ENCODE results near the gene MYO18A.
"Not testable (repeated sequence)": the region's sequence is repeated elsewhere in the genome, so short reads cannot be mapped to it uniquely, and the experiment has no call there.

GRCh38 chr17:29147228-29147627 is 33.0 kb downstream of the MYO18A start:
- TF ChIP-seq, protein P1, sequence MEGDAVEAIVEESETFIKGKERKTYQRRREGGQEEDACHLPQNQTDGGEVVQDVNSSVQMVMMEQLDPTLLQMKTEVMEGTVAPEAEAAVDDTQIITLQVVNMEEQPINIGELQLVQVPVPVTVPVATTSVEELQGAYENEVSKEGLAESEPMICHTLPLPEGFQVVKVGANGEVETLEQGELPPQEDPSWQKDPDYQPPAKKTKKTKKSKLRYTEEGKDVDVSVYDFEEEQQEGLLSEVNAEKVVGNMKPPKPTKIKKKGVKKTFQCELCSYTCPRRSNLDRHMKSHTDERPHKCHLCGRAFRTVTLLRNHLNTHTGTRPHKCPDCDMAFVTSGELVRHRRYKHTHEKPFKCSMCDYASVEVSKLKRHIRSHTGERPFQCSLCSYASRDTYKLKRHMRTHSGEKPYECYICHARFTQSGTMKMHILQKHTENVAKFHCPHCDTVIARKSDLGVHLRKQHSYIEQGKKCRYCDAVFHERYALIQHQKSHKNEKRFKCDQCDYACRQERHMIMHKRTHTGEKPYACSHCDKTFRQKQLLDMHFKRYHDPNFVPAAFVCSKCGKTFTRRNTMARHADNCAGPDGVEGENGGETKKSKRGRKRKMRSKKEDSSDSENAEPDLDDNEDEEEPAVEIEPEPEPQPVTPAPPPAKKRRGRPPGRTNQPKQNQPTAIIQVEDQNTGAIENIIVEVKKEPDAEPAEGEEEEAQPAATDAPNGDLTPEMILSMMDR (IDR thresholded peaks at IDR 0.05), result not testable (repeated sequence)
- not testable (repeated sequence) for TF ChIP-seq EP300 (IDR thresholded peaks at IDR 0.05)
